DND-41 (cell line): ENCODE measurements around the gene GNG13.

Source experiments
- CTCF ChIP-seq: IDR thresholded peaks from 2 replicates; pipeline ENCODE4 v1.5.1; 2012; ENCODE audit warnings: borderline replicate concordance, low read length, moderate library complexity, mild to moderate bottlenecking; ENCODE audit not compliant: poor library complexity, severe bottlenecking; ENCODE audit errors: extremely low read depth
- EZH2 ChIP-seq: IDR thresholded peaks from 3 replicates; pipeline ENCODE4 v1.6.1; 2012; ENCODE audit warnings: borderline replicate concordance, low read depth, mild to moderate bottlenecking, moderate library complexity, low read length, inconsistent platforms; ENCODE audit not compliant: severe bottlenecking

- no peak for TF ChIP-seq CTCF
- no peak for TF ChIP-seq EZH2
Measured at GRCh38 chr16:819336-820043, 19.0 kb upstream of the GNG13 start.
